ENCODE results near the gene GSTO2. TPM values are rescaled to one million over a fixed set of nuclear protein-coding genes. Genes with fewer than 3 reads are reported as not detected.

The GSTO2 gene
- total RNA-seq, 2 experiments from 2014 or later = 0.77 to 1.2 TPM

GRCh38 chr10:104345941-104346340, 77.0 kb downstream of the GSTO2 start:
- DNase-seq (peak in 4 of 14 experiments; percentile 42 to 54 (median 45)), ATAC-seq (ENCODE audit: poor library complexity) (peak; percentile 34)
- intact Hi-C loops (cut with DNase I, micrococcal nuclease) = loop anchor here in 1 of 2 experiments (5.0 kb wide), 1 partner anchor 224 kb away; the partner anchor contains the start of gene SFR1
- Mint-ChIP-seq H3K4me3 (no peak overlapping the region), H3K27me3 (no peaks in the 10 kb centered on the region), H3K4me1 (ENCODE audit: low read depth) (peaks cover 11% of the 10 kb centered on the region), H3K36me3 (ENCODE audit: low read depth) (no peaks in the 10 kb centered on the region), H3K27ac (no peak overlapping the region), H3K9me3 (peaks cover 3% of the 10 kb centered on the region)
- Histone ChIP-seq H3K4me3 (ENCODE audit: low read length) (no peak overlapping the region), H3K27me3 (ENCODE audit: control insufficient read depth in 1 of 2, insufficient read depth in 2 of 2, low read length in 2 of 2) (no peaks in the 10 kb centered on the region), H3K27ac (ENCODE audit: low read depth in 1 of 2, low read length in 2 of 2) (no peak overlapping the region), H3K36me3 (ENCODE audit: insufficient read depth, low read length) (no peaks in the 10 kb centered on the region), H3K4me1 (ENCODE audit: insufficient read depth, low read length) (peaks cover 12% of the 10 kb centered on the region), H3K9me3 (ENCODE audit: control insufficient read depth in 1 of 2, insufficient read depth in 1 of 2, low read length in 2 of 2) (no peaks in the 10 kb centered on the region)
- ChIA-PET CTCF (interaction anchor here (0.7 to 2.2 kb wide), 3 partner anchors 40 to 166 kb away, joined by 3 to 12 read pairs (median 4); no protein-coding TSS in a partner anchor), POLR2A (interaction anchor here (0.6 to 2.5 kb wide), 3 partner anchors 8 to 50 kb away, joined by 3 to 13 read pairs (median 4); partner anchors contain the start of gene ITPRIP)
- TF ChIP-seq CTCF (IDR thresholded peaks at IDR 0.05) = no peak

GRCh38 chr10:104347295-104348045, 78.5 kb downstream of the GSTO2 start:
- H3K27me3 ChIP-seq (ENCODE audit: control insufficient read depth in 1 of 2, insufficient read depth in 2 of 2, low read length in 2 of 2) = no peaks in the 10 kb centered on the region
- CTCF ChIA-PET = interaction anchor here (2.2 kb wide), 1 partner anchor 42 kb away, joined by 12 read pairs; no protein-coding TSS in a partner anchor
- Mint-ChIP-seq H3K27me3 (no peaks in the 10 kb centered on the region), H3K27ac (no peak overlapping the region), H3K9me3 (peaks cover 3% of the 10 kb centered on the region), H3K36me3 (ENCODE audit: low read depth) (no peaks in the 10 kb centered on the region), H3K4me3 (no peak overlapping the region), H3K4me1 (ENCODE audit: low read depth) (peaks cover 19% of the 10 kb centered on the region)
- no peaks in the 10 kb centered on the region for H3K36me3 ChIP-seq (ENCODE audit: insufficient read depth, low read length)
- no peak overlapping the region for H3K27ac ChIP-seq (ENCODE audit: low read depth in 1 of 2, low read length in 2 of 2)
- no peak overlapping the region for H3K4me3 ChIP-seq (ENCODE audit: low read length)
- intact Hi-C loops (cut with DNase I, micrococcal nuclease) = loop anchor here in 1 of 2 experiments (5.0 kb wide), 1 partner anchor 225 kb away; the partner anchor contains the start of gene SFR1
- DNase-seq = no peak
- H3K4me1 ChIP-seq (ENCODE audit: insufficient read depth, low read length) = peaks cover 16% of the 10 kb centered on the region
- no peak for TF ChIP-seq CTCF (IDR thresholded peaks at IDR 0.05)
- POLR2A ChIA-PET = interaction anchor here (2.5 kb wide), 1 partner anchor 10 kb away, joined by 13 read pairs; the partner anchor contains the start of gene ITPRIP
- ATAC-seq (ENCODE audit: poor library complexity) = no peak
- H3K9me3 ChIP-seq (ENCODE audit: control insufficient read depth in 1 of 2, insufficient read depth in 1 of 2, low read length in 2 of 2) = no peaks in the 10 kb centered on the region

GRCh38 chr10:104348601-104349000, 79.6 kb downstream of the GSTO2 start:
- no peak for ATAC-seq (ENCODE audit: poor library complexity)
- ChIA-PET POLR2A (interaction anchor here (0.7 kb wide), 1 partner anchor 41 kb away, joined by 3 read pairs; no protein-coding TSS in a partner anchor), CTCF (no interaction called here)
- H3K4me1 Mint-ChIP-seq (ENCODE audit: low read depth) = peaks cover 24% of the 10 kb centered on the region
- no peak overlapping the region for H3K4me3 Mint-ChIP-seq
- Histone ChIP-seq H3K27me3 (ENCODE audit: control insufficient read depth in 1 of 2, insufficient read depth in 2 of 2, low read length in 2 of 2) (no peaks in the 10 kb centered on the region), H3K4me1 (ENCODE audit: insufficient read depth, low read length) (peaks cover 26% of the 10 kb centered on the region), H3K4me3 (ENCODE audit: low read length) (no peak overlapping the region), H3K9me3 (ENCODE audit: control insufficient read depth in 1 of 2, insufficient read depth in 1 of 2, low read length in 2 of 2) (no peaks in the 10 kb centered on the region), H3K27ac (ENCODE audit: low read depth in 1 of 2, low read length in 2 of 2) (no peak overlapping the region), H3K36me3 (ENCODE audit: insufficient read depth, low read length) (no peaks in the 10 kb centered on the region)
- no peak for DNase-seq
- H3K36me3 Mint-ChIP-seq (ENCODE audit: low read depth) = no peaks in the 10 kb centered on the region
- TF ChIP-seq CTCF (IDR thresholded peaks at IDR 0.05) = no peak
- no peak overlapping the region for H3K27ac Mint-ChIP-seq
- H3K9me3 Mint-ChIP-seq = peaks cover 3% of the 10 kb centered on the region
- H3K27me3 Mint-ChIP-seq = no peaks in the 10 kb centered on the region
- intact Hi-C loops (cut with DNase I, micrococcal nuclease) = loop anchor here in 1 of 2 experiments (5.0 kb wide), 1 partner anchor 226 kb away; the partner anchor contains the start of gene SFR1

All from CD4-positive, alpha-beta T cell (primary cell).